H1 (cell line): ENCODE results near the gene PDCD10. TPM values are rescaled to one million over a fixed set of nuclear protein-coding genes. Genes with fewer than 3 reads are reported as not detected.

Experiments
- CTCF ChIA-PET: fragments of 300-600 bp; sonication (Branson Sonifier 250); formaldehyde crosslinking; loops from one replicate; lab custom pipeline; 2021; ENCODE audit not compliant: partially characterized antibody; lab: Charles Lee
- POLR2A ChIA-PET: fragments of 300-600 bp; sonication (Branson Sonifier 250); formaldehyde crosslinking; loops from one replicate; lab custom pipeline; 2021; ENCODE audit warnings: inconsistent platforms; ENCODE audit not compliant: partially characterized antibody; lab: Charles Lee
- DNase-seq, 2 experiments: peaks; one replicate each; pipeline versions ENCODE4 v3.0.0 to v3.0.0-alpha.2; 2010 to 2022; ENCODE audit warnings: low spot score in 2 of 2, low read depth in 1 of 2, mixed read lengths in 1 of 2
- FAIRE-seq: peaks from 2 replicates; lab custom pipeline; 2011; peaks lifted over from hg19 to GRCh38; lab: Jason Lieb, UNC
- H2AFZ ChIP-seq: 2 replicates; pipeline ENCODE4 v1.8.1; 2012; ENCODE audit warnings: low read length, inconsistent platforms
- H2AK5ac ChIP-seq: 2 replicates; pipeline ENCODE4 v1.6.1; 2013; ENCODE audit warnings: low read depth, low read length
- H2BK120ac ChIP-seq: replicated peaks from 2 replicates; pipeline ENCODE3; 2013; ENCODE audit warnings: low read depth, low read length, inconsistent platforms
- H2BK12ac ChIP-seq: 2 replicates; pipeline ENCODE4 v1.6.1; 2013; ENCODE audit warnings: low read depth, low read length
- H2BK15ac ChIP-seq: 2 replicates; pipeline ENCODE4 v1.6.1; 2013; ENCODE audit warnings: low read length
- H2BK20ac ChIP-seq: 2 replicates; pipeline ENCODE4 v1.6.1; 2013; ENCODE audit warnings: low read length
- H2BK5ac ChIP-seq: 2 replicates; pipeline ENCODE4 v1.6.1; 2013; ENCODE audit warnings: low read depth, low read length
- H3K14ac ChIP-seq: 2 replicates; pipeline ENCODE4 v1.6.1; 2013; ENCODE audit warnings: inconsistent platforms; ENCODE audit not compliant: insufficient read length
- H3K18ac ChIP-seq: 2 replicates; pipeline ENCODE4 v1.6.1; 2013; ENCODE audit warnings: low read length; ENCODE audit errors: extremely low read depth
- H3K23ac ChIP-seq: 2 replicates; pipeline ENCODE4 v1.6.1; 2013; ENCODE audit warnings: inconsistent platforms; ENCODE audit not compliant: insufficient read length
- H3K23me2 ChIP-seq: 2 replicates; pipeline ENCODE4 v1.6.1; 2013; ENCODE audit warnings: low read depth, low read length
- H3K27ac ChIP-seq: 2 replicates; pipeline ENCODE4 v1.6.1; 2011; ENCODE audit warnings: low read depth, low read length, inconsistent platforms
- H3K27me3 ChIP-seq, 4 experiments: replicated peaks in 1 of 4; 1 replicate in 1 of 4; 2 replicates in 3 of 4; pipeline versions ENCODE4 v1.6.1 to v1.8.1; 2011 to 2013; ENCODE audit warnings: low read length in 3 of 4, mild to moderate bottlenecking in 3 of 4, inconsistent platforms in 2 of 4, mixed read lengths in 2 of 4, moderate library complexity in 1 of 4; ENCODE audit not compliant: control insufficient read depth in 3 of 4, insufficient read depth in 3 of 4; ENCODE audit errors: extremely low read depth in 1 of 4
- H3K36me3 ChIP-seq, 4 experiments: 2 replicates each; pipeline versions ENCODE4 v1.6.1 to v1.8.1; 2011 to 2013; ENCODE audit warnings: mild to moderate bottlenecking in 4 of 4, low read length in 3 of 4, moderate library complexity in 2 of 4, control low read depth in 1 of 4, inconsistent platforms in 1 of 4; ENCODE audit not compliant: insufficient read depth in 4 of 4, control insufficient read depth in 2 of 4
- H3K4ac ChIP-seq: replicated peaks from 2 replicates; pipeline ENCODE3; 2013; ENCODE audit warnings: low read length, low read depth, mixed read lengths, inconsistent platforms; ENCODE audit not compliant: insufficient read length
- H3K4me1 ChIP-seq, 4 experiments: replicated peaks in 1 of 4; 1 replicate in 1 of 4; 2 replicates in 3 of 4; pipeline versions ENCODE4 v1.6.1 to v1.8.1; 2011 to 2013; ENCODE audit warnings: low read length in 3 of 4, inconsistent platforms in 2 of 4, mixed read lengths in 1 of 4; ENCODE audit not compliant: insufficient read depth in 4 of 4, control insufficient read depth in 3 of 4
- H3K4me2 ChIP-seq, 2 experiments: 2 replicates each; pipeline versions ENCODE4 v1.6.1 to v1.8.1; 2011 to 2013; ENCODE audit warnings: low read depth in 2 of 2, low read length in 2 of 2, control low read depth in 1 of 2, inconsistent platforms in 1 of 2, mild to moderate bottlenecking in 1 of 2; ENCODE audit not compliant: insufficient read depth in 1 of 2
- H3K4me3 ChIP-seq, 4 experiments: fragments of 200-600, 300-600 bp in 1 of 4; sonication (generic), shearing (Covaris generic), sonication (Bioruptor Twin) in 1 of 4; 2 replicates each; pipeline versions ENCODE4 v1.5.1 to v1.8.1; 2011 to 2016; ENCODE audit warnings: low read length in 4 of 4, low read depth in 3 of 4, control low read depth in 2 of 4, inconsistent platforms in 2 of 4, mild to moderate bottlenecking in 2 of 4, mixed read lengths in 1 of 4, moderate library complexity in 1 of 4; ENCODE audit not compliant: insufficient read depth in 2 of 4; ENCODE audit errors: extremely low read depth in 1 of 4
- H3K56ac ChIP-seq: replicated peaks from 2 replicates; pipeline ENCODE3; 2013; ENCODE audit warnings: low read depth, mild to moderate bottlenecking, mixed read lengths, low read length, inconsistent platforms; ENCODE audit not compliant: insufficient read length
- H3K79me1 ChIP-seq: 2 replicates; pipeline ENCODE4 v1.6.1; 2013; ENCODE audit warnings: low read depth, low read length, control low read depth
- H3K79me2 ChIP-seq, 2 experiments: 2 replicates each; pipeline versions ENCODE4 v1.6.1 to v1.8.1; 2012 to 2013; ENCODE audit warnings: low read length in 2 of 2, mild to moderate bottlenecking in 2 of 2, inconsistent platforms in 1 of 2; ENCODE audit not compliant: insufficient read depth in 2 of 2, control insufficient read depth in 1 of 2
- H3K9ac ChIP-seq, 4 experiments: replicated peaks in 1 of 4; 1 replicate in 1 of 4; 2 replicates in 3 of 4; pipeline versions ENCODE4 v1.6.1 to v1.8.1; 2011 to 2013; ENCODE audit warnings: low read depth in 3 of 4, low read length in 3 of 4, control low read depth in 2 of 4, mild to moderate bottlenecking in 2 of 4, moderate library complexity in 2 of 4, inconsistent platforms in 1 of 4; ENCODE audit errors: extremely low read depth in 1 of 4
- H3K9me3 ChIP-seq, 2 experiments: 2 replicates each; pipeline versions ENCODE4 v1.6.1 to v1.8.1; 2012 to 2013; ENCODE audit warnings: mild to moderate bottlenecking in 2 of 2, moderate library complexity in 2 of 2, control low read depth in 1 of 2, inconsistent platforms in 1 of 2, low read depth in 1 of 2, low read length in 1 of 2, mixed read lengths in 1 of 2; ENCODE audit not compliant: insufficient read depth in 2 of 2
- H4K20me1 ChIP-seq, 2 experiments: replicated peaks in 1 of 2; 2 replicates each; pipeline versions ENCODE3 to v1.8.1; 2011 to 2013; ENCODE audit warnings: inconsistent platforms in 2 of 2, low read length in 2 of 2, mild to moderate bottlenecking in 1 of 2; ENCODE audit not compliant: insufficient read depth in 2 of 2, control insufficient read depth in 1 of 2
- H4K5ac ChIP-seq: 2 replicates; pipeline ENCODE4 v1.6.1; 2013; ENCODE audit warnings: low read length, low read depth, mixed read lengths, inconsistent platforms; ENCODE audit not compliant: insufficient read length
- H4K8ac ChIP-seq: 2 replicates; pipeline ENCODE4 v1.8.0; 2013; ENCODE audit warnings: mild to moderate bottlenecking, moderate library complexity, low read length, inconsistent platforms; ENCODE audit not compliant: insufficient read depth; ENCODE audit errors: extremely low read depth
- H4K91ac ChIP-seq: replicated peaks from 2 replicates; pipeline ENCODE3; 2013; ENCODE audit warnings: low read length, mixed read lengths, inconsistent platforms; ENCODE audit not compliant: insufficient read length
- CHD2 ChIP-seq: IDR thresholded peaks from 2 replicates; pipeline ENCODE4 v1.6.1; 2012; ENCODE audit warnings: low read length, improper control_type of control experiment
- EGR1 ChIP-seq: IDR thresholded peaks from 2 replicates; pipeline ENCODE4 v1.6.1; 2011; ENCODE audit warnings: low read depth, low read length, borderline replicate concordance
- EZH2 ChIP-seq: fragments of 200-600 bp; sonication (generic); IDR thresholded peaks from 2 replicates; pipeline ENCODE4 v1.7.1; 2012; ENCODE audit warnings: low read depth, mild to moderate bottlenecking, moderate library complexity, low read length, inconsistent platforms; ENCODE audit not compliant: severe bottlenecking
- RFX5 ChIP-seq: IDR thresholded peaks from 2 replicates; pipeline ENCODE4 v1.6.1; 2011; ENCODE audit warnings: low read depth, low read length, improper control_type of control experiment, borderline replicate concordance
- SAP30 ChIP-seq: fragments of 300-600 bp; sonication (generic); IDR thresholded peaks from 2 replicates; pipeline ENCODE4 v1.7.1; 2012; ENCODE audit warnings: low read length, moderate library complexity, mild to moderate bottlenecking, inconsistent platforms; ENCODE audit not compliant: insufficient read depth, insufficient replicate concordance
- SIX5 ChIP-seq: IDR thresholded peaks from 2 replicates; pipeline ENCODE4 v1.6.1; 2011; ENCODE audit warnings: mild to moderate bottlenecking, low read depth, low read length
- ZNF274 ChIP-seq: IDR thresholded peaks from 2 replicates; pipeline ENCODE4 v1.7.0; 2012; ENCODE audit warnings: low read length, borderline replicate concordance; ENCODE audit errors: extremely low read depth
- WGBS, 2 experiments: shearing (Covaris generic) in 1 of 2; methylation state at CpG; one replicate each; pipeline versions ENCODE4 v1.1.6 to v1.1.7; 2013 to 2015; ENCODE audit warnings: low lambda C conversion rate in 2 of 2, mixed read lengths in 2 of 2, inconsistent platforms in 1 of 2, low coverage in 1 of 2, missing lambda C conversion rate in 1 of 2; ENCODE audit not compliant: insufficient replicate concordance in 2 of 2, insufficient coverage in 1 of 2, insufficient read length in 1 of 2; ENCODE audit errors: extremely low coverage in 1 of 2, missing lambda C conversion rate in 1 of 2; 5-methylcytosine and 5-hydroxymethylcytosine counted together
- polyA plus RNA-seq, 7 experiments: library from polyadenylated mRNA; depleted of rRNA in 3 of 7; stranded (reverse) in 5 of 7; unstranded in 2 of 7; fragments of >200 nt in 5 of 7; fragments of 200-250 nt in 2 of 7; gene quantifications; 1 replicate in 5 of 7; 2 replicates in 1 of 7; 4 replicates in 1 of 7; pipeline versions ENCODE4 v1.2.1 to v1.2.3, GENCODE V29; 2011 to 2013; ENCODE audit warnings: missing spikeins in 2 of 7, mixed read lengths in 2 of 7
- total RNA-seq: library from RNA; stranded (reverse); fragmentation: NEBNext Ultra II Directional; extraction: Animal tissue kit (Norgen Biotek cat#: 25700); gene quantifications from 2 replicates; pipeline ENCODE4 v1.2.1, GENCODE V29; 2021

The PDCD10 gene
- total and polyA plus RNA-seq, 2 of the 8 experiments (the other 6 are each of a cell fraction or from before 2014, with no cell fraction given) = 52.0 to 76.6 TPM

- no peak overlapping the region for H2BK120ac ChIP-seq
- no peaks in the 10 kb centered on the region for H3K9me3 ChIP-seq
- H3K56ac ChIP-seq = no peak overlapping the region
- no peaks in the 10 kb centered on the region for H3K79me2 ChIP-seq
- H3K9ac ChIP-seq = no peak overlapping the region
- FAIRE-seq (no peak), DNase-seq (no peak)
- no peak overlapping the region for H4K8ac ChIP-seq
- ChIA-PET POLR2A (interaction anchor here (0.5 to 2.6 kb wide), 5 partner anchors 9 to 464 kb away, joined by 3 to 12 read pairs (median 3); partner anchors contain the start of gene WDR49), CTCF (interaction anchor here (3.6 kb wide), 1 partner anchor 16 kb away, joined by 21 read pairs; no protein-coding TSS in a partner anchor)
- no peaks in the 10 kb centered on the region for H3K27me3 ChIP-seq
- no peak overlapping the region for H3K4ac ChIP-seq
- H2BK15ac ChIP-seq = no peak overlapping the region
- H3K36me3 ChIP-seq = peaks cover 0 to 6% (median 3%) of the 10 kb centered on the region in 4 experiments; a peak in 2 of 8 replicates
- H3K4me1 ChIP-seq = no peaks in the 10 kb centered on the region
- 76% methylated on average over 1 of the region's 1 CpG; no CpG with 5 or more reads in 1 of the 2 experiments for WGBS, 2 experiments
- TF ChIP-seq EGR1 (no peak), SIX5 (no peak), RFX5 (no peak), CHD2 (no peak), EZH2 (no peak), ZNF274 (no peak), SAP30 (no peak)
- no peak overlapping the region for H3K18ac ChIP-seq
- H3K23me2 ChIP-seq = no peaks in the 10 kb centered on the region
- H3K23ac ChIP-seq = no peak overlapping the region
- H3K14ac ChIP-seq = no peak overlapping the region
- H3K4me3 ChIP-seq = no peak overlapping the region
- H2AK5ac ChIP-seq = no peak overlapping the region
- H4K91ac ChIP-seq = no peak overlapping the region
- no peak overlapping the region for H3K4me2 ChIP-seq
- no peak overlapping the region for H2BK12ac ChIP-seq
- no peak overlapping the region for H2BK20ac ChIP-seq
- H2AFZ ChIP-seq = no peak overlapping the region
- no peak overlapping the region for H4K5ac ChIP-seq
- H4K20me1 ChIP-seq = no peaks in the 10 kb centered on the region
- H3K79me1 ChIP-seq = no peaks in the 10 kb centered on the region
- no peak overlapping the region for H2BK5ac ChIP-seq
- no peak overlapping the region for H3K27ac ChIP-seq
These were observed 66.0 kb downstream of the PDCD10 start for GRCh38 chr3:167668651-167669050.
